Measurements from ENCODE around the gene HSFX1. TPM values are rescaled to one million over a fixed set of nuclear protein-coding genes. Genes with fewer than 3 reads are reported as not detected.
"Not testable (repeated sequence)": the region's sequence is repeated elsewhere in the genome, so short reads cannot be mapped to it uniquely, and the experiment has no call there.

The HSFX1 gene
- total RNA-seq, 1 experiment from 2014 or later: 0.55 TPM

- not testable (repeated sequence) for H3K4me1 Mint-ChIP-seq; H2BK5ac ChIP-seq (ENCODE audit: insufficient read length, low read length); H3K4me2 ChIP-seq (ENCODE audit: insufficient read depth, insufficient read length, low read length); H3K23me2 ChIP-seq (ENCODE audit: insufficient read length, low read depth, low read length, poor library complexity, severe bottlenecking); H3K56ac ChIP-seq (ENCODE audit: insufficient read length, low read depth, low read length); H3K9me3 ChIP-seq (ENCODE audit: control insufficient read depth, low read depth, low read length); H2BK12ac ChIP-seq (ENCODE audit: insufficient read length, low read depth, low read length); H3K36me3 Mint-ChIP-seq (ENCODE audit: insufficient read depth in 1 of 3, low read depth in 3 of 3); H4K20me1 ChIP-seq (ENCODE audit: control insufficient read depth, insufficient read depth, insufficient read length); H3T11ph ChIP-seq (ENCODE audit: low read length); H4K8ac ChIP-seq (replicated peaks; ENCODE audit: insufficient read length, low read depth, low read length); H2BK20ac ChIP-seq (ENCODE audit: low read depth, low read length, poor library complexity, severe bottlenecking); H3K9me3 Mint-ChIP-seq; H3K4me1 ChIP-seq (ENCODE audit: insufficient read depth, low read length); H3K9ac ChIP-seq (ENCODE audit: extremely low read depth, insufficient read length, low read length); H4K91ac ChIP-seq (ENCODE audit: insufficient read length, low read depth, low read length); H3K23ac ChIP-seq (ENCODE audit: insufficient read length, low read depth, low read length); H2AK5ac ChIP-seq (ENCODE audit: insufficient read length, low read length); H4K5ac ChIP-seq (ENCODE audit: insufficient read length, low read depth, low read length); H3K27me3 Mint-ChIP-seq (ENCODE audit: low read depth); H2BK120ac ChIP-seq (ENCODE audit: low read depth, low read length, poor library complexity, severe bottlenecking); H2AFZ ChIP-seq (ENCODE audit: low read length); H3K14ac ChIP-seq (ENCODE audit: insufficient read depth, low read length); H3K79me1 ChIP-seq (ENCODE audit: insufficient read depth, low read depth, low read length, poor library complexity, severe bottlenecking); H3K18ac ChIP-seq (ENCODE audit: insufficient read length, low read depth, low read length); H3K27ac ChIP-seq (ENCODE audit: insufficient read length, low read depth, low read length); H3K4me3 Mint-ChIP-seq; H3K27ac Mint-ChIP-seq; H3K79me2 ChIP-seq (ENCODE audit: insufficient read depth, low read length); DNase-seq; H3K27me3 ChIP-seq (ENCODE audit: insufficient read depth, low read length); H2BK15ac ChIP-seq (ENCODE audit: low read depth, low read length); H3K4ac ChIP-seq (ENCODE audit: low read depth, low read length)
- no CpG with 5 or more reads among the region's 9 CpGs for WGBS (ENCODE audit: extremely low coverage, insufficient read length, low lambda C conversion rate)
Measured at GRCh38 chrX:149773026-149773425, 842 bp upstream of the HSFX1 start.

- H2AFZ ChIP-seq (ENCODE audit: low read length); H4K8ac ChIP-seq (replicated peaks; ENCODE audit: insufficient read length, low read depth, low read length); H3K4me1 Mint-ChIP-seq; H2BK15ac ChIP-seq (ENCODE audit: low read depth, low read length); DNase-seq; H3K9me3 ChIP-seq (ENCODE audit: control insufficient read depth, low read depth, low read length); H3K27me3 ChIP-seq (ENCODE audit: insufficient read depth, low read length); H3K27ac Mint-ChIP-seq; H4K91ac ChIP-seq (ENCODE audit: insufficient read length, low read depth, low read length); H3T11ph ChIP-seq (ENCODE audit: low read length); H3K4me1 ChIP-seq (ENCODE audit: insufficient read depth, low read length); H3K4me2 ChIP-seq (ENCODE audit: insufficient read depth, insufficient read length, low read length); H3K36me3 Mint-ChIP-seq (ENCODE audit: insufficient read depth in 1 of 3, low read depth in 3 of 3); H2BK120ac ChIP-seq (ENCODE audit: low read depth, low read length, poor library complexity, severe bottlenecking); H3K27ac ChIP-seq (ENCODE audit: insufficient read length, low read depth, low read length); H3K23ac ChIP-seq (ENCODE audit: insufficient read length, low read depth, low read length); H3K27me3 Mint-ChIP-seq (ENCODE audit: low read depth); H4K5ac ChIP-seq (ENCODE audit: insufficient read length, low read depth, low read length); H2BK5ac ChIP-seq (ENCODE audit: insufficient read length, low read length); H3K79me2 ChIP-seq (ENCODE audit: insufficient read depth, low read length); H2BK12ac ChIP-seq (ENCODE audit: insufficient read length, low read depth, low read length); H3K4ac ChIP-seq (ENCODE audit: low read depth, low read length); H4K20me1 ChIP-seq (ENCODE audit: control insufficient read depth, insufficient read depth, insufficient read length); H3K18ac ChIP-seq (ENCODE audit: insufficient read length, low read depth, low read length); H3K9me3 Mint-ChIP-seq; H2BK20ac ChIP-seq (ENCODE audit: low read depth, low read length, poor library complexity, severe bottlenecking); H2AK5ac ChIP-seq (ENCODE audit: insufficient read length, low read length); H3K56ac ChIP-seq (ENCODE audit: insufficient read length, low read depth, low read length); H3K23me2 ChIP-seq (ENCODE audit: insufficient read length, low read depth, low read length, poor library complexity, severe bottlenecking); H3K79me1 ChIP-seq (ENCODE audit: insufficient read depth, low read depth, low read length, poor library complexity, severe bottlenecking); H3K4me3 Mint-ChIP-seq; H3K14ac ChIP-seq (ENCODE audit: insufficient read depth, low read length); H3K9ac ChIP-seq (ENCODE audit: extremely low read depth, insufficient read length, low read length): not testable (repeated sequence)
- no CpG with 5 or more reads among the region's 7 CpGs for WGBS (ENCODE audit: extremely low coverage, insufficient read length, low lambda C conversion rate)
Measured at GRCh38 chrX:149777999-149778398, 4.1 kb downstream of the HSFX1 start.

Data from H9 (cell line).